Testis (tissue), 3 donors: ENCODE measurements around the gene CDC25C. TPM values are rescaled to one million over a fixed set of nuclear protein-coding genes. Genes with fewer than 3 reads are reported as not detected.

ENCODE experiments used
- DNase-seq: peaks from one replicate; pipeline ENCODE4 v3.0.0-alpha.2; 2019
- H3K27ac ChIP-seq, 2 donors: fragments of 200-600 bp; sonication (generic); one replicate each; pipeline ENCODE4 v1.5.1; 2019
- H3K27me3 ChIP-seq: fragments of 200-600 bp; sonication (generic); one replicate; pipeline ENCODE4 v1.5.1; 2019
- H3K36me3 ChIP-seq: fragments of 200-600 bp; sonication (generic); one replicate; pipeline ENCODE4 v1.5.1; 2017; ENCODE audit warnings: low read depth; ENCODE audit errors: missing control alignments
- H3K4me1 ChIP-seq: fragments of 200-600 bp; sonication (generic); one replicate; pipeline ENCODE4 v1.5.1; 2019
- H3K4me3 ChIP-seq, 2 donors: fragments of 200-600 bp; sonication (generic); one replicate each; pipeline ENCODE4 v1.5.1; 2017 to 2019
- H3K9me3 ChIP-seq: fragments of 200-600 bp; sonication (generic); one replicate; pipeline ENCODE4 v1.5.1; 2017
- CTCF ChIP-seq, 3 experiments: fragments of 450-650 bp in 2 of 3; fragments of 200-600 bp in 1 of 3; sonication (generic) in 1 of 3; IDR thresholded peaks; one replicate each; pipeline ENCODE4 v1.5.1; 2016 to 2019; ENCODE audit warnings: antibody characterized with exemption in 3 of 3, mild to moderate bottlenecking in 2 of 3, moderate library complexity in 1 of 3
- POLR2A ChIP-seq: fragments of 450-650 bp; IDR thresholded peaks from one replicate; pipeline ENCODE4 v1.6.1; 2017; ENCODE audit warnings: antibody characterized with exemption, mild to moderate bottlenecking, moderate library complexity
- WGBS, 2 donors: methylation state at CpG; one replicate each; pipeline ENCODE4 v1.1.5; 2018; 5-methylcytosine and 5-hydroxymethylcytosine counted together
- intact Hi-C: fragments of 100-400 bp; cut with DNase I; formaldehyde crosslinking; loops from one replicate; pipeline ENCODE4 v1.15.1; 2023; ENCODE audit warnings: low total_unique reads
- polyA plus RNA-seq: library from polyadenylated mRNA; stranded (reverse); fragments of 350-450 nt; fragmentation: Illumina TruSeq; extraction: RNeasy Lipid Tissue Mini Kit (QIAGEN cat#74804); gene quantifications from one replicate; pipeline ENCODE4 v1.2.3, GENCODE V29; 2014; ENCODE audit warnings: low read depth, low replicate concordance; ENCODE audit not compliant: insufficient read depth
- total RNA-seq, 2 donors: library from RNA; depleted of rRNA; stranded (reverse); fragments of >200 nt; gene quantifications; one replicate each; pipeline ENCODE4 v1.2.3, GENCODE V29; 2016

CDC25C gene
- total and polyA plus RNA-seq, 3 donors from 2014 or later = 11.8 to 39.9 (median 23.7) TPM

GRCh38 chr5:138316355-138316754, 15.2 kb downstream of the CDC25C start:
- 80 to 93% methylated on average over 3 of the region's 3 CpGs for WGBS, 2 donors
- H3K4me3 ChIP-seq = no peak overlapping the region
- H3K36me3 ChIP-seq = no peaks in the 10 kb centered on the region
- H3K4me1 ChIP-seq = no peaks in the 10 kb centered on the region
- TF ChIP-seq POLR2A = no peak
- H3K9me3 ChIP-seq = no peaks in the 10 kb centered on the region
- no peak for DNase-seq
- intact Hi-C loops = no loop called here
- H3K27ac ChIP-seq = no peak overlapping the region
- H3K27me3 ChIP-seq = no peaks in the 10 kb centered on the region

GRCh38 chr5:138315751-138316278, 15.8 kb downstream of the CDC25C start:
- Histone ChIP-seq H3K27me3 (no peaks in the 10 kb centered on the region), H3K9me3 (no peaks in the 10 kb centered on the region), H3K4me1 (no peaks in the 10 kb centered on the region), H3K36me3 (no peaks in the 10 kb centered on the region), H3K27ac (no peak overlapping the region), H3K4me3 (no peak overlapping the region)
- 87 to 99% methylated on average over 5 to 6 of the region's 7 CpGs for WGBS, 2 donors
- no peak for TF ChIP-seq CTCF (IDR thresholded peaks at IDR 0.05)
- no peak for TF ChIP-seq POLR2A
- intact Hi-C loops = no loop called here
- DNase-seq = no peak

DNA sequence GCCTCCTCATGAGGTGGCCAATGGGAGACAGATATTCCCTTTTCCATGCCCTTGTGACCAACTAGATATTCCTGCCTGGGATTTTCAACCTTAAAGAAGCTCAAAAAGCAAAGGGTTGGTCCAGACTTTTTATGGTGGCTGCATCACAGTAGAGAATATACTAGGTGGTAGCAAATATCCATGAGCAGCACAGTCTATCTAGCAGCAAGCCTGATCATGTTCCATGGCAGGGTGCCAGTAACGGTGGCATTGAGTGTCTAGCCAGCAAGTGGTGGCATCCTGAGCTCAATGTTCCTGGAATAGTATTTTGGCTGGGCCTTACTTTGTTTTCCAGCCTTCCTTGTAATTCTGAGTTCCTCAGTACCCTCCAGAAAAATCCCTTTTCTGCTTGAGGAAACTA, 25.8 kb downstream of the CDC25C start:
- no peak overlapping the region for H3K27ac ChIP-seq
- no peaks in the 10 kb centered on the region for H3K4me1 ChIP-seq
- TF ChIP-seq CTCF (IDR thresholded peaks at IDR 0.05) = no peak
- TF ChIP-seq POLR2A = no peak
- DNase-seq = peak; percentile 40
- H3K4me3 ChIP-seq = no peak overlapping the region
- H3K9me3 ChIP-seq = no peaks in the 10 kb centered on the region
- intact Hi-C loops = no loop called here
- H3K27me3 ChIP-seq = no peaks in the 10 kb centered on the region
- 60% methylated on average over 1 of the region's 1 CpG for WGBS, 2 donors
- no peaks in the 10 kb centered on the region for H3K36me3 ChIP-seq

DNA sequence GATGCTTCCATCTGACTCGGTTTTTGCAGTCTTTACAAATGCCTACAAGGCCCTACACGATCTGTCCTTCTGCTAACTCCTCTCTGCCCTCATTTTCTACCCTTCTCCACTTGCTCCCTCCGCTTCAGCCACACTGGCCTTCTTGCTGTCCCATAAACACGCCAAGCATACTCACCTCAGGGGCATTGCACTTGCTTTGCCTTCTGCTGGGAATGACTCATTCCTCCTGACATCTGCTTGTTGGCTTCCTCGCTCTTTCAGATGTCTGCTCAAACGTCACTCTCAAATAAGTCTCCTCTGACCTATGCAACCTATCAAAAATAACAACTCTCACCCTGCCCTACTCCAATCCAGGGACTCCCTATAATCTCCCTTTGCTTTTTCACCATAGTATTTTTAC, 28.2 kb downstream of the CDC25C start:
- no peaks in the 10 kb centered on the region for H3K27me3 ChIP-seq
- H3K9me3 ChIP-seq = no peaks in the 10 kb centered on the region
- no peak for TF ChIP-seq POLR2A
- no peak for TF ChIP-seq CTCF (IDR thresholded peaks at IDR 0.05)
- H3K36me3 ChIP-seq = no peaks in the 10 kb centered on the region
- intact Hi-C loops = no loop called here
- no peak overlapping the region for H3K4me3 ChIP-seq
- no peak for DNase-seq
- no peak overlapping the region for H3K27ac ChIP-seq
- 85 to 92% methylated on average over 6 of the region's 6 CpGs for WGBS, 2 donors
- no peaks in the 10 kb centered on the region for H3K4me1 ChIP-seq

- WGBS, 2 donors = 84 to 85% methylated on average over 3 of the region's 3 CpGs
- TF ChIP-seq POLR2A (no peak), CTCF (IDR thresholded peaks at IDR 0.05) (no peak)
- intact Hi-C loops = no loop called here
- Histone ChIP-seq H3K9me3 (no peaks in the 10 kb centered on the region), H3K27ac (no peak overlapping the region), H3K36me3 (no peaks in the 10 kb centered on the region), H3K4me1 (no peaks in the 10 kb centered on the region), H3K27me3 (no peaks in the 10 kb centered on the region), H3K4me3 (no peak overlapping the region)
- DNase-seq = no peak
These were observed 42.3 kb downstream of the CDC25C start for GRCh38 chr5:138289296-138289695.
